HG03558 (cell line): ENCODE results near the gene MACROD2.

ENCODE experiments used
- ATAC-seq: cut with Tn5 transposase; IDR thresholded peaks from one replicate; pipeline ENCODE4 v1.9.1; 2021; ENCODE audit warnings: moderate number of reproducible peaks; ENCODE audit not compliant: unreplicated experiment; ENCODE audit errors: extremely low read depth

MACROD2 gene

GRCh38 chr20:14559612-14560011 lies 564.3 kb downstream of the MACROD2 start:
- no peak for ATAC-seq

GRCh38 chr20:14561741-14562221 lies 566.5 kb downstream of the MACROD2 start:
- no peak for ATAC-seq

GRCh38 chr20:14562981-14563380 lies 567.7 kb downstream of the MACROD2 start:
- no peak for ATAC-seq

- ATAC-seq, result no peak
These were observed 571.2 kb downstream of the MACROD2 start for GRCh38 chr20:14566505-14566904.

GRCh38 chr20:14568225-14568624 lies 572.9 kb downstream of the MACROD2 start:
- ATAC-seq, result no peak

GRCh38 chr20:14568701-14569100 lies 573.4 kb downstream of the MACROD2 start:
- ATAC-seq, result no peak

- no peak for ATAC-seq
These were observed 574.3 kb downstream of the MACROD2 start for GRCh38 chr20:14569641-14570040.

- ATAC-seq, result no peak
These were observed 575.5 kb downstream of the MACROD2 start for GRCh38 chr20:14570811-14571210.

- ATAC-seq, result no peak
These were observed 578.4 kb downstream of the MACROD2 start for GRCh38 chr20:14573676-14574075.

GRCh38 chr20:14576196-14576877 lies 581.0 kb downstream of the MACROD2 start:
- no peak for ATAC-seq

- no peak for ATAC-seq
These were observed 585.2 kb downstream of the MACROD2 start for GRCh38 chr20:14580418-14581074.

- no peak for ATAC-seq
These were observed 586.4 kb downstream of the MACROD2 start for GRCh38 chr20:14581731-14582130.

- no peak for ATAC-seq
These were observed 587.5 kb downstream of the MACROD2 start for GRCh38 chr20:14582855-14583254.

- no peak for ATAC-seq
These were observed 588.1 kb downstream of the MACROD2 start for GRCh38 chr20:14583413-14583812.

- no peak for ATAC-seq
These were observed 594.1 kb downstream of the MACROD2 start for GRCh38 chr20:14589383-14589782.

GRCh38 chr20:14595051-14595450 lies 599.7 kb downstream of the MACROD2 start:
- no peak for ATAC-seq

GRCh38 chr20:14597206-14597715 lies 601.9 kb downstream of the MACROD2 start:
- no peak for ATAC-seq

GRCh38 chr20:14599613-14600012 lies 604.3 kb downstream of the MACROD2 start:
- ATAC-seq, result no peak

GRCh38 chr20:14600527-14600926 lies 605.2 kb downstream of the MACROD2 start:
- ATAC-seq, result no peak

- ATAC-seq, result no peak
These were observed 608.8 kb downstream of the MACROD2 start for GRCh38 chr20:14604143-14604542.

GRCh38 chr20:14609328-14610221 lies 614.3 kb downstream of the MACROD2 start:
- no peak for ATAC-seq
